Stimulated activated naive CD8-positive, alpha-beta T cell treated with anti-CD3 and anti-CD28 coated beads, Interleukin-15, Interleukin-2, amounts not matched to agents 100 ng/mL and 50 ng/mL, for 24 hours (primary cell): ENCODE results near the gene TFAM.
"Not testable (repeated sequence)": the region's sequence is repeated elsewhere in the genome, so short reads cannot be mapped to it uniquely, and the experiment has no call there.

Experiments
- H3K27ac Mint-ChIP-seq: one replicate; pipeline ENCODE4 v1.8.0; 2021; ENCODE audit warnings: mild to moderate bottlenecking, mixed read lengths
- H3K27me3 Mint-ChIP-seq: one replicate; pipeline ENCODE4 v1.8.0; 2021; ENCODE audit warnings: mixed read lengths
- H3K36me3 Mint-ChIP-seq: one replicate; pipeline ENCODE4 v1.8.0; 2021; ENCODE audit warnings: low read depth, mixed read lengths
- H3K4me1 Mint-ChIP-seq: one replicate; pipeline ENCODE4 v1.8.0; 2021; ENCODE audit warnings: low read depth, mixed read lengths
- H3K4me3 Mint-ChIP-seq: one replicate; pipeline ENCODE4 v1.8.0; 2021; ENCODE audit warnings: mild to moderate bottlenecking, mixed read lengths
- H3K9me3 Mint-ChIP-seq: one replicate; pipeline ENCODE4 v1.8.0; 2021; ENCODE audit warnings: mixed read lengths

TFAM gene

GRCh38 chr10:58397830-58398229 lies 12.6 kb downstream of the TFAM start:
- Mint-ChIP-seq H3K9me3 (no peaks in the 10 kb centered on the region), H3K4me3 (no peak overlapping the region), H3K27ac (no peak overlapping the region), H3K4me1 (peaks cover 7% of the 10 kb centered on the region), H3K27me3 (no peaks in the 10 kb centered on the region), H3K36me3 (peaks cover 85% of the 10 kb centered on the region)

GRCh38 chr10:58399410-58399809 lies 14.2 kb downstream of the TFAM start:
- no peak overlapping the region for H3K4me3 Mint-ChIP-seq
- H3K27me3 Mint-ChIP-seq = no peaks in the 10 kb centered on the region
- H3K4me1 Mint-ChIP-seq = peaks cover 7% of the 10 kb centered on the region
- no peaks in the 10 kb centered on the region for H3K9me3 Mint-ChIP-seq
- peak overlapping the region; percentile 21 for H3K27ac Mint-ChIP-seq
- H3K36me3 Mint-ChIP-seq = peaks cover 72% of the 10 kb centered on the region

- H3K4me1 Mint-ChIP-seq = peaks cover 3% of the 10 kb centered on the region
- peaks cover 61% of the 10 kb centered on the region for H3K36me3 Mint-ChIP-seq
These were observed 15.4 kb downstream of the TFAM start for GRCh38 chr10:58400609-58401008.

GRCh38 chr10:58404001-58404400 lies 18.8 kb downstream of the TFAM start:
- peaks cover 36% of the 10 kb centered on the region for H3K36me3 Mint-ChIP-seq
- H3K9me3 Mint-ChIP-seq = no peaks in the 10 kb centered on the region
- no peak overlapping the region for H3K27ac Mint-ChIP-seq
- no peaks in the 10 kb centered on the region for H3K27me3 Mint-ChIP-seq
- no peak overlapping the region for H3K4me3 Mint-ChIP-seq
- no peaks in the 10 kb centered on the region for H3K4me1 Mint-ChIP-seq

More at GRCh38 chr10:58400609-58401008, 15.4 kb downstream of the TFAM start:
- no peak overlapping the region for H3K27ac Mint-ChIP-seq
- H3K27me3 Mint-ChIP-seq = no peaks in the 10 kb centered on the region
- H3K9me3 Mint-ChIP-seq = no peaks in the 10 kb centered on the region
- H3K4me3 Mint-ChIP-seq = no peak overlapping the region

GRCh38 chr10:58409956-58410610 lies 24.9 kb downstream of the TFAM start:
- no peak overlapping the region for H3K27ac Mint-ChIP-seq
- no peaks in the 10 kb centered on the region for H3K36me3 Mint-ChIP-seq
- no peaks in the 10 kb centered on the region for H3K4me1 Mint-ChIP-seq
- H3K4me3 Mint-ChIP-seq = no peak overlapping the region
- H3K9me3 Mint-ChIP-seq = no peaks in the 10 kb centered on the region
- peaks cover 3% of the 10 kb centered on the region for H3K27me3 Mint-ChIP-seq

GRCh38 chr10:58412502-58412961 lies 27.3 kb downstream of the TFAM start:
- H3K27ac Mint-ChIP-seq = no peak overlapping the region
- H3K9me3 Mint-ChIP-seq = no peaks in the 10 kb centered on the region
- peaks cover 7% of the 10 kb centered on the region for H3K27me3 Mint-ChIP-seq
- H3K36me3 Mint-ChIP-seq = no peaks in the 10 kb centered on the region
- no peaks in the 10 kb centered on the region for H3K4me1 Mint-ChIP-seq
- H3K4me3 Mint-ChIP-seq = no peak overlapping the region

- no peaks in the 10 kb centered on the region for H3K9me3 Mint-ChIP-seq
- no peak overlapping the region for H3K27ac Mint-ChIP-seq
- H3K27me3 Mint-ChIP-seq = peaks cover 7% of the 10 kb centered on the region
- no peaks in the 10 kb centered on the region for H3K4me1 Mint-ChIP-seq
- H3K36me3 Mint-ChIP-seq = no peaks in the 10 kb centered on the region
- H3K4me3 Mint-ChIP-seq = no peak overlapping the region
These were observed 29.2 kb downstream of the TFAM start for GRCh38 chr10:58414270-58415041.

- no peaks in the 10 kb centered on the region for H3K9me3 Mint-ChIP-seq
- H3K4me3 Mint-ChIP-seq = no peak overlapping the region
- H3K27me3 Mint-ChIP-seq = peaks cover 7% of the 10 kb centered on the region
- no peak overlapping the region for H3K27ac Mint-ChIP-seq
- H3K36me3 Mint-ChIP-seq = no peaks in the 10 kb centered on the region
- H3K4me1 Mint-ChIP-seq = no peaks in the 10 kb centered on the region
These were observed 30.5 kb downstream of the TFAM start for GRCh38 chr10:58415757-58416156.

- not testable (repeated sequence) for H3K9me3 Mint-ChIP-seq, H3K36me3 Mint-ChIP-seq, H3K27ac Mint-ChIP-seq, H3K4me3 Mint-ChIP-seq, H3K4me1 Mint-ChIP-seq
- peaks cover 12% of the 10 kb centered on the region for H3K27me3 Mint-ChIP-seq
These were observed 32.7 kb downstream of the TFAM start for GRCh38 chr10:58417902-58418301.

- Mint-ChIP-seq H3K9me3 (peaks cover 5% of the 10 kb centered on the region), H3K27me3 (peaks cover 10% of the 10 kb centered on the region), H3K27ac (no peak overlapping the region), H3K4me3 (no peak overlapping the region), H3K36me3 (no peaks in the 10 kb centered on the region), H3K4me1 (no peaks in the 10 kb centered on the region)
These were observed 39.0 kb downstream of the TFAM start for GRCh38 chr10:58424176-58424575.

GRCh38 chr10:58428436-58428835 lies 43.2 kb downstream of the TFAM start:
- H3K27ac Mint-ChIP-seq, H3K9me3 Mint-ChIP-seq, H3K4me1 Mint-ChIP-seq, H3K36me3 Mint-ChIP-seq, H3K4me3 Mint-ChIP-seq: not testable (repeated sequence)
- peaks cover 10% of the 10 kb centered on the region for H3K27me3 Mint-ChIP-seq

- Mint-ChIP-seq H3K9me3 (no peaks in the 10 kb centered on the region), H3K27me3 (peaks cover 8% of the 10 kb centered on the region), H3K4me3 (no peak overlapping the region), H3K27ac (no peak overlapping the region), H3K36me3 (no peaks in the 10 kb centered on the region), H3K4me1 (peaks cover 14% of the 10 kb centered on the region)
These were observed 46.7 kb downstream of the TFAM start for GRCh38 chr10:58431903-58432302.

GRCh38 chr10:58433066-58433465 lies 47.9 kb downstream of the TFAM start:
- Mint-ChIP-seq H3K27ac (no peak overlapping the region), H3K36me3 (no peaks in the 10 kb centered on the region), H3K27me3 (peaks cover 6% of the 10 kb centered on the region)

GRCh38 chr10:58433571-58433970 lies 48.4 kb downstream of the TFAM start:
- H3K4me3 Mint-ChIP-seq = no peak overlapping the region
- H3K36me3 Mint-ChIP-seq = no peaks in the 10 kb centered on the region
- H3K27ac Mint-ChIP-seq = no peak overlapping the region
- H3K4me1 Mint-ChIP-seq = peaks cover 14% of the 10 kb centered on the region
- H3K27me3 Mint-ChIP-seq = peaks cover 6% of the 10 kb centered on the region
- no peaks in the 10 kb centered on the region for H3K9me3 Mint-ChIP-seq

More at GRCh38 chr10:58433066-58433465, 47.9 kb downstream of the TFAM start:
- Mint-ChIP-seq H3K9me3 (no peaks in the 10 kb centered on the region), H3K4me1 (peaks cover 14% of the 10 kb centered on the region), H3K4me3 (no peak overlapping the region)

- peaks cover 10% of the 10 kb centered on the region for H3K9me3 Mint-ChIP-seq
- peaks cover 6% of the 10 kb centered on the region for H3K27me3 Mint-ChIP-seq
- H3K4me1 Mint-ChIP-seq = peaks cover 14% of the 10 kb centered on the region
- peak overlapping the region; percentile 82 for H3K27ac Mint-ChIP-seq
- peak overlapping the region; percentile 18 for H3K4me3 Mint-ChIP-seq
- no peaks in the 10 kb centered on the region for H3K36me3 Mint-ChIP-seq
These were observed 50.2 kb downstream of the TFAM start for GRCh38 chr10:58435297-58435985.
